K562 (cell line): ENCODE data around the gene XKR7.

ENCODE experiments used
- BRF1 ChIP-seq: IDR thresholded peaks from 3 replicates; pipeline ENCODE4 v1.6.1; 2011; ENCODE audit warnings: borderline replicate concordance, mild to moderate bottlenecking; ENCODE audit not compliant: insufficient read length; ENCODE audit errors: extremely low read depth
- NR2F6 ChIP-seq: fragments of 450-650 bp; formaldehyde crosslinking; IDR thresholded peaks from 2 replicates; pipeline ENCODE4 v1.4.0; 2020; ENCODE audit warnings: mild to moderate bottlenecking
- SIX5 ChIP-seq, 2 experiments: IDR thresholded peaks; 2 replicates each; pipeline ENCODE4 v1.6.1; 2011; ENCODE audit warnings: low read length in 2 of 2, borderline replicate concordance in 1 of 2, low read depth in 1 of 2, mild to moderate bottlenecking in 1 of 2, moderate library complexity in 1 of 2; ENCODE audit not compliant: insufficient read depth in 1 of 2
- ZBTB17 ChIP-seq: fragments of 450-650 bp; formaldehyde crosslinking; IDR thresholded peaks from 2 replicates; pipeline ENCODE4 v1.4.0; 2020; ENCODE audit warnings: mild to moderate bottlenecking

- no peak for TF ChIP-seq ZBTB17 (CRISPR knock-in tag)
- TF ChIP-seq BRF1, result no peak
- TF ChIP-seq NR2F6 (CRISPR knock-in tag), result no peak
- TF ChIP-seq SIX5 (IDR thresholded peaks at IDR 0.05; ENCODE audit: borderline replicate concordance in 1 of 2, insufficient read depth in 1 of 2, low read depth in 1 of 2, low read length in 2 of 2), result no peak
Observed at GRCh38 chr20:32003325-32003724, 35.4 kb downstream of the XKR7 start.
